A549 (cell line): Measurements from ENCODE around the gene SERPINA4. TPM values are rescaled to one million over a fixed set of nuclear protein-coding genes. Genes with fewer than 3 reads are reported as not detected.

Experiments used
- ATAC-seq, 2 experiments: fragments of 200-7000 bp in 1 of 2; fragments of >200 bp in 1 of 2; cut with Nextera tagmentation in 1 of 2; cut with Tn5 transposase in 1 of 2; 3 replicates each; pipeline versions ENCODE4 v1.8.0 to v1.9.1; 2018 to 2020; ENCODE audit warnings: mild to moderate bottlenecking in 1 of 2, moderate library complexity in 1 of 2
- CTCF ChIA-PET: fragments of 300-600 bp; sonication (Branson Sonifier 250); formaldehyde crosslinking; extraction: SDS; loops from one replicate; lab custom pipeline; 2021; ENCODE audit warnings: antibody characterized with exemption, inconsistent platforms; lab: Yijun Ruan, JAX
- POLR2A ChIA-PET: fragments of 350-600 bp; formaldehyde crosslinking; extraction: SDS; loops from one replicate; lab custom pipeline; 2021; ENCODE audit warnings: antibody characterized with exemption, inconsistent platforms; lab: Yijun Ruan, JAX
- DNase-seq, 2 experiments: peaks; one replicate each; pipeline versions ENCODE4 v3.0.0 to v3.0.0-alpha.2; 2011 to 2016; ENCODE audit warnings: low read depth in 1 of 2, low spot score in 1 of 2
- FAIRE-seq: peaks from 2 replicates; lab custom pipeline; 2011; peaks lifted over from hg19 to GRCh38; lab: Jason Lieb, UNC
- H3K27ac ChIP-seq, 2 experiments: fragments of >200 bp; sonication (Bioruptor Twin); formaldehyde crosslinking; 3 replicates each; pipeline ENCODE4 v1.5.1; 2016 to 2017
- H3K4me1 ChIP-seq: fragments of >200 bp; sonication (Bioruptor Twin); formaldehyde crosslinking; 3 replicates; pipeline ENCODE4 v1.6.1; 2016
- H3K4me2 ChIP-seq: fragments of >200 bp; sonication (Bioruptor Twin); formaldehyde crosslinking; 3 replicates; pipeline ENCODE4 v1.6.1; 2016
- H3K4me3 ChIP-seq: fragments of >200 bp; sonication (Bioruptor Twin); formaldehyde crosslinking; 3 replicates; pipeline ENCODE4 v1.5.1; 2016
- H3K9me3 ChIP-seq: fragments of >200 bp; sonication (Bioruptor Twin); formaldehyde crosslinking; 3 replicates; pipeline ENCODE4 v1.6.1; 2016
- CBX2 ChIP-seq: fragments of 200-600 bp; sonication (generic); IDR thresholded peaks from 2 replicates; pipeline ENCODE4 v1.6.1; 2016; ENCODE audit warnings: low read depth, mild to moderate bottlenecking, borderline replicate concordance
- CBX8 ChIP-seq: fragments of 200-600 bp; sonication (generic); IDR thresholded peaks from 2 replicates; pipeline ENCODE4 v1.6.1; 2016
- CEBPB ChIP-seq, 2 experiments: fragments of >200 bp in 1 of 2; sonication (Bioruptor Twin) in 1 of 2; formaldehyde crosslinking in 1 of 2; IDR thresholded peaks; 2 replicates each; pipeline ENCODE4 v1.6.1; 2012 to 2016
- CHD4 ChIP-seq: fragments of 200-600 bp; sonication (generic); IDR thresholded peaks from 2 replicates; pipeline ENCODE4 v1.6.1; 2016; ENCODE audit warnings: antibody characterized with exemption, mild to moderate bottlenecking, borderline replicate concordance
- EHMT2 ChIP-seq: fragments of 200-600 bp; sonication (generic); IDR thresholded peaks from 2 replicates; pipeline ENCODE4 v1.6.1; 2016; ENCODE audit warnings: antibody characterized with exemption, low read depth, mild to moderate bottlenecking, moderate library complexity
- FOSB ChIP-seq: fragments of 250-450 bp; sonication (Bioruptor Pico); IDR thresholded peaks from 2 replicates; pipeline ENCODE4 v1.5.0; 2020; ENCODE audit warnings: mild to moderate bottlenecking, moderate library complexity
- FOSL2 ChIP-seq, 2 experiments: fragments of 450-650 bp in 1 of 2; fragments of >200 bp in 1 of 2; sonication (Bioruptor Twin) in 1 of 2; formaldehyde crosslinking; IDR thresholded peaks; 2 replicates each; pipeline versions ENCODE4 v1.5.0 to v1.6.1; 2016 to 2020; ENCODE audit warnings: mild to moderate bottlenecking in 1 of 2, moderate library complexity in 1 of 2
- GATA3 ChIP-seq: IDR thresholded peaks from 2 replicates; pipeline ENCODE4 v1.6.1; 2012; ENCODE audit warnings: borderline replicate concordance
- HDAC2 ChIP-seq: fragments of 200-600 bp; sonication (generic); IDR thresholded peaks from 2 replicates; pipeline ENCODE4 v1.6.1; 2016
- HEYL ChIP-seq: fragments of 250-450 bp; sonication (Bioruptor Pico); IDR thresholded peaks from 2 replicates; pipeline ENCODE4 v1.8.0; 2021; ENCODE audit warnings: mild to moderate bottlenecking, moderate library complexity
- HOXB13 ChIP-seq: fragments of 250-450 bp; sonication (Bioruptor Pico); IDR thresholded peaks from 2 replicates; pipeline ENCODE4 v1.5.0; 2020; ENCODE audit warnings: low read depth, mild to moderate bottlenecking, moderate library complexity
- JUNB ChIP-seq: fragments of >200 bp; sonication (Bioruptor Twin); formaldehyde crosslinking; IDR thresholded peaks from 2 replicates; pipeline ENCODE4 v1.6.1; 2016
- MYC ChIP-seq: IDR thresholded peaks from 2 replicates; pipeline ENCODE4 v1.6.1; 2012; ENCODE audit warnings: mild to moderate bottlenecking, inconsistent platforms, low read length, improper control_type of control experiment, borderline replicate concordance
- NR3C1 ChIP-seq: fragments of >200 bp; sonication (Bioruptor Twin); formaldehyde crosslinking; IDR thresholded peaks from 3 replicates; pipeline ENCODE4 v1.6.1; 2017
- PHF8 ChIP-seq: fragments of 200-600 bp; sonication (generic); IDR thresholded peaks from 2 replicates; pipeline ENCODE4 v1.6.1; 2016; ENCODE audit warnings: low read depth, mild to moderate bottlenecking, antibody characterized with exemption, moderate library complexity, borderline replicate concordance
- POLR2A ChIP-seq: IDR thresholded peaks from 2 replicates; pipeline ENCODE4 v1.6.1; 2012; ENCODE audit warnings: mild to moderate bottlenecking, low read length
- POLR2AphosphoS2 ChIP-seq: conservative IDR thresholded peaks from 2 replicates; pipeline ENCODE4 v1.6.1; 2012; ENCODE audit warnings: low read length, improper control_type of control experiment, inconsistent platforms
- RAD21 ChIP-seq, 2 experiments: fragments of >200 bp in 1 of 2; sonication (Bioruptor Twin) in 1 of 2; formaldehyde crosslinking in 1 of 2; IDR thresholded peaks in 1 of 2; conservative IDR thresholded peaks in 1 of 2; 2 replicates in 1 of 2; 3 replicates in 1 of 2; pipeline ENCODE4 v1.6.1; 2012 to 2018; ENCODE audit warnings: inconsistent platforms in 1 of 2
- RARB ChIP-seq: fragments of 250-450 bp; sonication (Bioruptor Pico); IDR thresholded peaks from 2 replicates; pipeline ENCODE4 v1.8.0; 2021; ENCODE audit warnings: mild to moderate bottlenecking, moderate library complexity
- RFX5 ChIP-seq: fragments of 450-650 bp; IDR thresholded peaks from 2 replicates; pipeline ENCODE4 v1.7.1; 2014; ENCODE audit warnings: antibody characterized with exemption, mild to moderate bottlenecking, moderate library complexity
- SMC3 ChIP-seq: fragments of >200 bp; sonication (Bioruptor Twin); formaldehyde crosslinking; IDR thresholded peaks from 3 replicates; pipeline ENCODE4 v1.6.1; 2018; ENCODE audit warnings: inconsistent platforms
- TP53 ChIP-seq: fragments of 250-450 bp; sonication (Bioruptor Pico); IDR thresholded peaks from 2 replicates; pipeline ENCODE4 v1.5.0; 2021; ENCODE audit warnings: mild to moderate bottlenecking, moderate library complexity
- ZSCAN20 ChIP-seq: fragments of 250-450 bp; sonication (Bioruptor Pico); IDR thresholded peaks from 2 replicates; pipeline ENCODE4 v1.8.0; 2022; ENCODE audit warnings: mild to moderate bottlenecking, moderate library complexity
- WGBS: methylation state at CpG from one replicate; pipeline ENCODE4 v1.1.6; 2017; ENCODE audit errors: missing lambda C conversion rate; 5-methylcytosine and 5-hydroxymethylcytosine counted together
- polyA plus RNA-seq, 4 experiments: library from polyadenylated mRNA; depleted of rRNA in 3 of 4; stranded (reverse); fragments of >200 nt; fragmentation: RNase III in 1 of 4; extraction: RNeasy Plus Mini Kit Qiagen cat#74134 plus additional on column Dnase treatment in 1 of 4; gene quantifications; 2 replicates in 3 of 4; 3 replicates in 1 of 4; pipeline ENCODE4 v1.2.3, GENCODE V29; 2011 to 2017
- TF ChIP-seq, protein P1 (sequence below): IDR thresholded peaks from 2 replicates; pipeline ENCODE4 v1.6.1; 2012
- TF ChIP-seq, protein P2 (sequence below): fragments of 150-350 bp; IDR thresholded peaks from 2 replicates; pipeline ENCODE4 v1.6.1; 2014; ENCODE audit warnings: low read depth, mild to moderate bottlenecking, low read length
- TF ChIP-seq, protein P3 (sequence below): fragments of 250-450 bp; sonication (Bioruptor Pico); IDR thresholded peaks from 2 replicates; pipeline ENCODE4 v1.5.0; 2021; ENCODE audit warnings: mild to moderate bottlenecking, moderate library complexity, borderline replicate concordance
- TF ChIP-seq, protein P4 (sequence below): fragments of >200 bp; sonication (Bioruptor Twin); formaldehyde crosslinking; IDR thresholded peaks from 3 replicates; pipeline ENCODE4 v1.5.1; 2016
- TF ChIP-seq, protein P5 (sequence below): IDR thresholded peaks from 2 replicates; pipeline ENCODE4 v1.6.1; 2012; ENCODE audit warnings: low read depth, borderline replicate concordance
- TF ChIP-seq, protein P6 (sequence below): IDR thresholded peaks from 2 replicates; pipeline ENCODE4 v1.6.1; 2012

Gene SERPINA4
- polyA plus RNA-seq, 2 of the 4 experiments (the other 2 are of a cell fraction): 0.08 TPM; not detected in 1

DNA sequence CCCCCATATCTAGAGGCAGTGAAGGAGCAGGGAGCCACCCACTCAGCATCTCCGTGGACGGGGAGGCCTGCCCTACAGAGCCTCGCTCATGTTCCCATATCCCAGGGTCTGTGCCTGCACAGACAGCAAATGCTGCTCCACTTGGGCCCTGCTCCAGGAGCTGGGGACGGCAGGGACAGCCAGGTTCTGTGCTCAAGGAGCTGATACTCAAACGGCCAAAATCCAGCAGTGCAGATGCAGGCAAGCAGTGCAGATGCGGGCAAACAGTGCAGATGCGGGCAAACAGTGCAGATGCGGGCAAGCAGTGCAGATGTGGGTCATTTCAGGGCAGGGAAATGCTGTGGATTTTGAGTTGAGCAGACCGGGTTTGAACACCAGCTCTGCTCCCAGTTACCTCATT is 45.8 kb upstream of the SERPINA4 start (continued):
- TF ChIP-seq, protein P1, sequence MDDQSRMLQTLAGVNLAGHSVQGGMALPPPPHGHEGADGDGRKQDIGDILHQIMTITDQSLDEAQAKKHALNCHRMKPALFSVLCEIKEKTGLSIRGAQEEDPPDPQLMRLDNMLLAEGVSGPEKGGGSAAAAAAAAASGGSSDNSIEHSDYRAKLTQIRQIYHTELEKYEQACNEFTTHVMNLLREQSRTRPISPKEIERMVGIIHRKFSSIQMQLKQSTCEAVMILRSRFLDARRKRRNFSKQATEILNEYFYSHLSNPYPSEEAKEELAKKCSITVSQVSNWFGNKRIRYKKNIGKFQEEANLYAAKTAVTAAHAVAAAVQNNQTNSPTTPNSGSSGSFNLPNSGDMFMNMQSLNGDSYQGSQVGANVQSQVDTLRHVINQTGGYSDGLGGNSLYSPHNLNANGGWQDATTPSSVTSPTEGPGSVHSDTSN: no peak
- no peak for TF ChIP-seq FOSL2 (IDR thresholded peaks at IDR 0.05)
- no peak for TF ChIP-seq FOSL2 (CRISPR knock-in tag; IDR thresholded peaks at IDR 0.05)
- no peak for TF ChIP-seq HDAC2
- TF ChIP-seq EHMT2: no peak
- TF ChIP-seq, all 56 proteins: peak for 0

DNA sequence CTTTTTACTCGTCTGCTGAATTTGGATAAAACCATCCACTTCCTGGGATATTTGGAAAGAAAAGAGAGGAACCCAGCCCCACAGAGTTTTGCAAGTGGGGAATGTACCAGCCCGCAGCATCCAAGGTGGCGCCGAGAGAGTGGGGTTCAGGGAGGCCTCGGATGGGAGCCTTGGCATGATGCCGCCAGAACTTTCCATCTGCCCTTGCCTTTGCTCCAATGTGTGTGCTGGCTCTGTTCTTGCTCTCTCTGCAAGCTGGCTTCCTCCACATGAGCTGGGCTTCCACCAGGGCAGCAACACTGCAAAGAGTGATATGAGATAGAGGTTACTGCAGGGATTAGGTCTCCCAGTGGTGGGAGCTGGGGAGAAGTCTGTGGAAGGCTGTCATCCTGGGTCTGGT is 45.4 kb upstream of the SERPINA4 start:
- Histone ChIP-seq H3K27ac (no peak overlapping the region), H3K9me3 (no peaks in the 10 kb centered on the region), H3K4me2 (no peak overlapping the region), H3K4me3 (no peak overlapping the region), H3K4me1 (no peaks in the 10 kb centered on the region)
- DNase-seq (no peak), ATAC-seq (no peak), FAIRE-seq (no peak)
- CTCF ChIA-PET: interaction anchor here (0.6 to 2.2 kb wide), 2 partner anchors 30 to 367 kb away, joined by 4 to 5 read pairs; no protein-coding TSS in a partner anchor
- WGBS: 70% methylated on average over 6 of the region's 6 CpGs
- TF ChIP-seq MYC (no peak), RAD21 (conservative IDR thresholded peaks at IDR 0.05 in 1 of 2, IDR thresholded peaks at IDR 0.05 in 1 of 2) (no peak), CHD4 (no peak), HOXB13 (no peak), CBX8 (no peak), POLR2AphosphoS2 (no peak), RARB (CRISPR knock-in tag) (no peak)
- TF ChIP-seq, protein P2, sequence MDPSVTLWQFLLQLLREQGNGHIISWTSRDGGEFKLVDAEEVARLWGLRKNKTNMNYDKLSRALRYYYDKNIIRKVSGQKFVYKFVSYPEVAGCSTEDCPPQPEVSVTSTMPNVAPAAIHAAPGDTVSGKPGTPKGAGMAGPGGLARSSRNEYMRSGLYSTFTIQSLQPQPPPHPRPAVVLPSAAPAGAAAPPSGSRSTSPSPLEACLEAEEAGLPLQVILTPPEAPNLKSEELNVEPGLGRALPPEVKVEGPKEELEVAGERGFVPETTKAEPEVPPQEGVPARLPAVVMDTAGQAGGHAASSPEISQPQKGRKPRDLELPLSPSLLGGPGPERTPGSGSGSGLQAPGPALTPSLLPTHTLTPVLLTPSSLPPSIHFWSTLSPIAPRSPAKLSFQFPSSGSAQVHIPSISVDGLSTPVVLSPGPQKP: no peak
- TF ChIP-seq, protein P3, sequence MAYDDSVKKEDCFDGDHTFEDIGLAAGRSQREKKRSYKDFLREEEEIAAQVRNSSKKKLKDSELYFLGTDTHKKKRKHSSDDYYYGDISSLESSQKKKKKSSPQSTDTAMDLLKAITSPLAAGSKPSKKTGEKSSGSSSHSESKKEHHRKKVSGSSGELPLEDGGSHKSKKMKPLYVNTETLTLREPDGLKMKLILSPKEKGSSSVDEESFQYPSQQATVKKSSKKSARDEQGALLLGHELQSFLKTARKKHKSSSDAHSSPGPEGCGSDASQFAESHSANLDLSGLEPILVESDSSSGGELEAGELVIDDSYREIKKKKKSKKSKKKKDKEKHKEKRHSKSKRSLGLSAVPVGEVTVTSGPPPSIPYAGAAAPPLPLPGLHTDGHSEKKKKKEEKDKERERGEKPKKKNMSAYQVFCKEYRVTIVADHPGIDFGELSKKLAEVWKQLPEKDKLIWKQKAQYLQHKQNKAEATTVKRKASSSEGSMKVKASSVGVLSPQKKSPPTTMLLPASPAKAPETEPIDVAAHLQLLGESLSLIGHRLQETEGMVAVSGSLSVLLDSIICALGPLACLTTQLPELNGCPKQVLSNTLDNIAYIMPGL (CRISPR knock-in tag): no peak
- TF ChIP-seq, protein P4, sequence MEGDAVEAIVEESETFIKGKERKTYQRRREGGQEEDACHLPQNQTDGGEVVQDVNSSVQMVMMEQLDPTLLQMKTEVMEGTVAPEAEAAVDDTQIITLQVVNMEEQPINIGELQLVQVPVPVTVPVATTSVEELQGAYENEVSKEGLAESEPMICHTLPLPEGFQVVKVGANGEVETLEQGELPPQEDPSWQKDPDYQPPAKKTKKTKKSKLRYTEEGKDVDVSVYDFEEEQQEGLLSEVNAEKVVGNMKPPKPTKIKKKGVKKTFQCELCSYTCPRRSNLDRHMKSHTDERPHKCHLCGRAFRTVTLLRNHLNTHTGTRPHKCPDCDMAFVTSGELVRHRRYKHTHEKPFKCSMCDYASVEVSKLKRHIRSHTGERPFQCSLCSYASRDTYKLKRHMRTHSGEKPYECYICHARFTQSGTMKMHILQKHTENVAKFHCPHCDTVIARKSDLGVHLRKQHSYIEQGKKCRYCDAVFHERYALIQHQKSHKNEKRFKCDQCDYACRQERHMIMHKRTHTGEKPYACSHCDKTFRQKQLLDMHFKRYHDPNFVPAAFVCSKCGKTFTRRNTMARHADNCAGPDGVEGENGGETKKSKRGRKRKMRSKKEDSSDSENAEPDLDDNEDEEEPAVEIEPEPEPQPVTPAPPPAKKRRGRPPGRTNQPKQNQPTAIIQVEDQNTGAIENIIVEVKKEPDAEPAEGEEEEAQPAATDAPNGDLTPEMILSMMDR: no peak
- POLR2A ChIA-PET: no interaction called here

DNA sequence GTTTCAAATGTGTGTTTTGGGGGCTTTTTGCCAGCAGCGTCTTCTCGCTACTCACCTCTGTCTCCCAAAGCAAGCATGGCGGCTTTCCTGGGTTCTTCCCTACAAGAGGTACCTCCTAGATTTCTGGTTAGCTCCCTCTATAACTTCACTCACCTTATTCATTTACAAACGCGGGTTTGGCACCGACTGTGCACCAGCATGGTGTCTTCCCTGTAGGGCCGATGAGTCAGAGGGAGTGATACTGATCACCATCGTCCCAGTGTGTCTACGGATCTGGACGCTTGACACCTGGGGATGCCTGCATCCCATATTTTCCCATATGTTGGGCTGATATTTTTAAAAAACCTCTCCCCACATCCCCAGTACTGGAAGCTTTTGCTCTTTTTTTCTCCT is 44.0 kb upstream of the SERPINA4 start:
- Histone ChIP-seq H3K4me2 (no peak overlapping the region), H3K4me3 (no peak overlapping the region), H3K27ac (no peak overlapping the region), H3K9me3 (no peaks in the 10 kb centered on the region), H3K4me1 (no peaks in the 10 kb centered on the region)
- TF ChIP-seq CEBPB (IDR thresholded peaks at IDR 0.05): no peak
- TF ChIP-seq, protein P5, sequence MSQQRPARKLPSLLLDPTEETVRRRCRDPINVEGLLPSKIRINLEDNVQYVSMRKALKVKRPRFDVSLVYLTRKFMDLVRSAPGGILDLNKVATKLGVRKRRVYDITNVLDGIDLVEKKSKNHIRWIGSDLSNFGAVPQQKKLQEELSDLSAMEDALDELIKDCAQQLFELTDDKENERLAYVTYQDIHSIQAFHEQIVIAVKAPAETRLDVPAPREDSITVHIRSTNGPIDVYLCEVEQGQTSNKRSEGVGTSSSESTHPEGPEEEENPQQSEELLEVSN: no peak
- TF ChIP-seq ZSCAN20: no peak
- TF ChIP-seq NR3C1: no peak
- TF ChIP-seq PHF8: no peak
- no peak for TF ChIP-seq FOSB (CRISPR knock-in tag)
- no peak for TF ChIP-seq SMC3
- no peak for TF ChIP-seq HEYL (CRISPR knock-in tag)
- TF ChIP-seq, protein P6, sequence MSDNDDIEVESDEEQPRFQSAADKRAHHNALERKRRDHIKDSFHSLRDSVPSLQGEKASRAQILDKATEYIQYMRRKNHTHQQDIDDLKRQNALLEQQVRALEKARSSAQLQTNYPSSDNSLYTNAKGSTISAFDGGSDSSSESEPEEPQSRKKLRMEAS: no peak
- no peak for TF ChIP-seq POLR2A
- no peak for TF ChIP-seq CHD4
- no peak for TF ChIP-seq JUNB
- no peak for TF ChIP-seq GATA3
- TF ChIP-seq TP53 (CRISPR knock-in tag): no peak
- TF ChIP-seq RFX5: no peak
- no peak for TF ChIP-seq CBX8
- no peak for TF ChIP-seq CBX2
- DNase-seq (no peak), FAIRE-seq (no peak), ATAC-seq (no peak)
- POLR2A ChIA-PET: no interaction called here
- WGBS: 35% methylated on average over 10 of the region's 10 CpGs
- CTCF ChIA-PET: interaction anchor here (2.2 kb wide), 1 partner anchor 31 kb away, joined by 5 read pairs; no protein-coding TSS in a partner anchor
